Right atrium auricular region (tissue), 2 donors: Measurements from ENCODE around the gene SCFD2. TPM values are rescaled to one million over a fixed set of nuclear protein-coding genes. Genes with fewer than 3 reads are reported as not detected.
A peak's percentile ranks its signal among the peaks of the same experiment; 100 is the strongest.

ENCODE experiments used
- DNase-seq: peaks from one replicate; pipeline ENCODE4 v3.0.0-alpha.2; 2019; ENCODE audit warnings: low spot score
- H3K27ac ChIP-seq, 2 donors: fragments of 200-600 bp; sonication (generic); 1 replicate in 1 of 2; 2 replicates in 1 of 2; pipeline ENCODE4 v1.5.1; 2016 to 2019
- H3K27me3 ChIP-seq, 2 donors: fragments of 200-600 bp; sonication (generic); one replicate each; pipeline versions ENCODE4 v1.5.1 to v1.6.0; 2017 to 2019
- H3K36me3 ChIP-seq: fragments of 200-600 bp; sonication (generic); one replicate; pipeline ENCODE4 v1.5.1; 2016
- H3K4me1 ChIP-seq, 2 donors: fragments of 200-600 bp; sonication (generic); one replicate each; pipeline versions ENCODE4 v1.5.1 to v1.6.0; 2017 to 2019
- H3K4me3 ChIP-seq, 2 donors: fragments of 200-600 bp; sonication (generic); 1 replicate in 1 of 2; 2 replicates in 1 of 2; pipeline ENCODE4 v1.5.1; 2017 to 2019; ENCODE audit warnings: mild to moderate bottlenecking in 1 of 2, moderate library complexity in 1 of 2
- H3K9me3 ChIP-seq, 2 donors: fragments of 200-600 bp; sonication (generic); one replicate each; pipeline ENCODE4 v1.5.1; 2019
- total RNA-seq, 2 donors: library from RNA; depleted of rRNA; stranded (reverse); fragments of >200 nt; gene quantifications; one replicate each; pipeline ENCODE4 v1.1.0, GENCODE V29; 2016
- TF ChIP-seq, protein P1 (sequence below), 2 donors: fragments of 200-600 bp; sonication (generic); IDR thresholded peaks; one replicate each; pipeline ENCODE4 v1.5.1; 2019; ENCODE audit warnings: antibody characterized with exemption in 2 of 2

SCFD2 gene
- total RNA-seq, 2 donors from 2014 or later, result 8.1 to 9.4 TPM

GRCh38 chr4:52883183-52883621, 482.7 kb downstream of the SCFD2 start:
- no peak for DNase-seq
- no peak overlapping the region for H3K4me3 ChIP-seq
- no peaks in the 10 kb centered on the region for H3K4me1 ChIP-seq
- H3K27ac ChIP-seq, result no peak overlapping the region
- TF ChIP-seq, protein P1, sequence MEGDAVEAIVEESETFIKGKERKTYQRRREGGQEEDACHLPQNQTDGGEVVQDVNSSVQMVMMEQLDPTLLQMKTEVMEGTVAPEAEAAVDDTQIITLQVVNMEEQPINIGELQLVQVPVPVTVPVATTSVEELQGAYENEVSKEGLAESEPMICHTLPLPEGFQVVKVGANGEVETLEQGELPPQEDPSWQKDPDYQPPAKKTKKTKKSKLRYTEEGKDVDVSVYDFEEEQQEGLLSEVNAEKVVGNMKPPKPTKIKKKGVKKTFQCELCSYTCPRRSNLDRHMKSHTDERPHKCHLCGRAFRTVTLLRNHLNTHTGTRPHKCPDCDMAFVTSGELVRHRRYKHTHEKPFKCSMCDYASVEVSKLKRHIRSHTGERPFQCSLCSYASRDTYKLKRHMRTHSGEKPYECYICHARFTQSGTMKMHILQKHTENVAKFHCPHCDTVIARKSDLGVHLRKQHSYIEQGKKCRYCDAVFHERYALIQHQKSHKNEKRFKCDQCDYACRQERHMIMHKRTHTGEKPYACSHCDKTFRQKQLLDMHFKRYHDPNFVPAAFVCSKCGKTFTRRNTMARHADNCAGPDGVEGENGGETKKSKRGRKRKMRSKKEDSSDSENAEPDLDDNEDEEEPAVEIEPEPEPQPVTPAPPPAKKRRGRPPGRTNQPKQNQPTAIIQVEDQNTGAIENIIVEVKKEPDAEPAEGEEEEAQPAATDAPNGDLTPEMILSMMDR (IDR thresholded peaks at IDR 0.05), result no peak
- H3K27me3 ChIP-seq, result no peaks in the 10 kb centered on the region
- no peaks in the 10 kb centered on the region for H3K36me3 ChIP-seq
- H3K9me3 ChIP-seq, result no peaks in the 10 kb centered on the region

DNA sequence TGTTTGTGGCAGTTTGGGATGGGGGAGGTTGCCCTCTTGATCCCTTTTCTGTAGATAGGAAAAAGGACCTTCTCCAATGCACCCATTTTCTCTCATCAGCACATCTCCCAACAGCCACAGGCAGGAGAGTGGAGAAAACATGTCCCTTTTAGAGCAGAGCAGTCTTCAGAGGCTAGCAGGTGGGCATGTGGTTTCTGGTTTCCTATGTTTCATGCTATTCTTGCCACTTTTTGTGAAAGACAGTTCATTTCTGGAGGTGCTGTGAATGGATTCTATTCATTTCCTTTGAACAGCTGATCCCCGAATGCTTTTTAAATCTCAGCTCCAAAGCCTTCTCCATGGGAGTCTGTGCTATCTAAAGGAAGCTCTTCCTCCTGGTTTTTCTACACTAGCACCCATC, 484.9 kb downstream of the SCFD2 start:
- Histone ChIP-seq H3K9me3 (no peaks in the 10 kb centered on the region), H3K4me3 (no peak overlapping the region), H3K27ac (no peak overlapping the region), H3K27me3 (no peaks in the 10 kb centered on the region), H3K4me1 (no peaks in the 10 kb centered on the region), H3K36me3 (no peaks in the 10 kb centered on the region)
- TF ChIP-seq, protein P1 (IDR thresholded peaks at IDR 0.05), result no peak
- no peak for DNase-seq

DNA sequence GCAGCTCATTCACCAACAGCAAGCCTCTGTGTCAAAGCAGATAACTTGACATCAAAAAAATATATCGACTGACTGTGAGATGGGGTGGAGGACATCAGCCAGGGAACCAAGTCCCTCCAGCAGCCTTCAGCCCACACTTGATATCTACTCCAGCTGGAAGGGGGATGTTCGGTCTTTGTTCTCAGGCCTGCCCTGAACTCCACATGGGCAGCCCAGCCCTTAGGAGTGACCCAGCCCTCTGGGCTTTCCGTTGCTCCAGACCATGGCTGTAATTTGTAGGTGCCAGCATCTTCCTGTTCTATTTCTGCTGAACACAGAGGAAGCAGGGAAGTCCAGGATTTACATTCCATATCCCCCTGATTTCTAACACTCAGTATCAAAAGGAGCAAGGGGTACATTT, 486.4 kb downstream of the SCFD2 start:
- Histone ChIP-seq H3K27me3 (no peaks in the 10 kb centered on the region), H3K27ac (no peak overlapping the region), H3K4me1 (no peaks in the 10 kb centered on the region), H3K4me3 (no peak overlapping the region), H3K9me3 (no peaks in the 10 kb centered on the region), H3K36me3 (no peaks in the 10 kb centered on the region)
- TF ChIP-seq, protein P1 (IDR thresholded peaks at IDR 0.05), result no peak
- no peak for DNase-seq

GRCh38 chr4:52877694-52878093, 488.2 kb downstream of the SCFD2 start:
- Histone ChIP-seq H3K27ac (peak overlapping the region in 1 of 2 donors; percentile 40), H3K36me3 (no peaks in the 10 kb centered on the region), H3K4me3 (no peak overlapping the region), H3K27me3 (no peaks in the 10 kb centered on the region), H3K4me1 (peaks cover 0 to 5% of the 10 kb centered on the region in 2 donors), H3K9me3 (no peaks in the 10 kb centered on the region)
- DNase-seq, result no peak
- TF ChIP-seq, protein P1 (IDR thresholded peaks at IDR 0.05), result no peak

DNA sequence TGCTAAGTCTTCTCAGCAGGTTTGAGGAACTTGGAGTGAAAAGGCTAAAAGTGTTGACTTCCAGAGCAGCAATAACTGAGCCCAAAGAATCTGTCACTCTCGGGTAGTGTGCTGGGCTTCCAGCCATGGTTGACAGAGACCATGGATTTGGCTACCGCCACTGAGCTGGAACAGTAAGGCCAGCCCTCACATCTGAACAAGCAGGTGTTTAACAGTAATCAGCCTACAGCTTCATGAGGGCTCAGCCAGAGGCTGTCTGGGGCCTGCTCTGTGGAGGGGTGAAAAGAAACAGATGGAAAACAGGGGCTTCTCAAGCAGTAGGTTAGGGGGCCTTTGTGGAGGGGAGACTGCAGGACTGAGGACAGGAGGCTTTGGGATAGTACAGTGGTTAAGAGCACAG, 488.8 kb downstream of the SCFD2 start:
- no peaks in the 10 kb centered on the region for H3K27me3 ChIP-seq
- H3K4me1 ChIP-seq, result peaks cover 0 to 5% of the 10 kb centered on the region in 2 donors
- H3K4me3 ChIP-seq, result no peak overlapping the region
- H3K36me3 ChIP-seq, result no peaks in the 10 kb centered on the region
- no peaks in the 10 kb centered on the region for H3K9me3 ChIP-seq
- no peak for DNase-seq
- H3K27ac ChIP-seq, result peak overlapping the region in 1 of 2 donors; percentile 40
- TF ChIP-seq, protein P1 (IDR thresholded peaks at IDR 0.05), result no peak

- no peak overlapping the region for H3K27ac ChIP-seq
- no peaks in the 10 kb centered on the region for H3K27me3 ChIP-seq
- DNase-seq, result no peak
- no peak overlapping the region for H3K4me3 ChIP-seq
- peaks cover 0 to 5% of the 10 kb centered on the region in 2 donors for H3K4me1 ChIP-seq
- TF ChIP-seq, protein P1 (IDR thresholded peaks at IDR 0.05), result no peak
- no peaks in the 10 kb centered on the region for H3K36me3 ChIP-seq
- no peaks in the 10 kb centered on the region for H3K9me3 ChIP-seq
These were observed 489.8 kb downstream of the SCFD2 start for GRCh38 chr4:52876069-52876468.
